T1000 (cell line): ENCODE data around the gene SLC16A12.
"Not testable (repeated sequence)": the region's sequence is repeated elsewhere in the genome, so short reads cannot be mapped to it uniquely, and the experiment has no call there.

Experiments
- DNase-seq: peaks from one replicate; lab custom pipeline; 2025; ENCODE audit warnings: mixed read lengths; lab: John Stamatoyannopoulos, UW

SLC16A12 gene

GRCh38 chr10:89414879-89415821 lies 120.2 kb downstream of the SLC16A12 start:
- peak; percentile 46 for DNase-seq

DNA sequence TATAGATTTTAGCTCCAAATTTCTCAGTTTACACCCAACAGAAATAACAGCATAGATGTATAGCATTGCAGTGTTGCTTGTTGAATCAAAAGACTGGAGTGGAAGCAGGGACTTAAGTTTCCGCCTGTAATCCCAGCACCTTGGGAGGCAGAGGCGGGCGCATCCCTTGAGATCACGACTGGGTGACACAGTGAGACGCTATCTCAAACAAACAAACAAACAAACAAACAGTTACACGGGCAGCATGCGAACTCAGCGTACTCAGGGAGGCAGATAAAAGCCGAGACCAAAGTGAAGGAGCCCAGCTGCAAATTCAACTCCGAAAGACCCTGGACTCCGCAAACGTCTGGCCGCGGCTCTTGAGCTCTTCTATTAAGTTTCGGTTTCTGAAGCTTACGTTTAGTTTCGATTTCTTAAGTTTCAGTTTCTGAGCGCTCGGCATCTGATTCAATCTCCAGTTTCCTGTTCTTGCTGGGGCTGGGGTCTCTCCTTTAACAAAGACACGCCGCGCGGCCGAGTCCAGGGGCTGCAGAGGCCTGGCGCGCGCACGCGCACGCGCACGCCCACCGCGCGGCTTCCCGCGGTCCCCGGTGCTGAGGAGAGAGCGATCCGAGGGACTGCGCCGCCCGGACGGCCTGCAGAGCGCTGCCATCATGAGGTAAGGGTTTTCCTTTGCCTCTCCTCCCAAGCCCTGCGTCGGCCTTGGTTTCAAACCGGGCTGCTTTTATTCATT lies 121.1 kb downstream of the SLC16A12 start, which contains the start of gene IFIT5:
TSS of gene IFIT5 (plus strand) at position 423 of the 733 bp plus-strand sequence. CDS start at position 654, 231 bp downstream.
- DNase-seq, result peak; percentile 58

DNA sequence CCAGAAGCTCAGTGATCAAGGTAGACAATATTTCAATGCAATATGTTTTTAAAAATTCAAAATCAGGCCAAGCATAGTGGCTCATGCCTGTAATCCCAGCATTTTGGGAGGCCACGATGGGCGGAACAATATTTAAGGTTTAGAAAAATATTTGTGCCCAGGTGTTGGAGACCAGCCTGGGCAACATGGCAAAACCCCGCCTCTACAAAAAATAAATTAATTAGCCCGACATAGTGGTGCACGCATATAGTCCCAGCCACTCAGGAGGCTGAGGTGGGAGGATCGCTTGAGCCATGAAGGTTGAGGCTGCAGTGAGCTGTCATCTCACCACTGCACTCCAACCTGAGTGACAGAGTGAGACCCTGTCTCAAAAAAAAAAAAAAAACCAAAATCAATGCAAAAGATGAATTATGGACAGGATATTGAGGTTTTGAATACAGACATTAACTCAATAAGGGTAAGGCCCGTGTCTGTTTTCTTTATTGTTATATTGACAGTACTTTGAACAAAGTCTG lies 121.9 kb downstream of the SLC16A12 start:
- DNase-seq, result no peak

DNA sequence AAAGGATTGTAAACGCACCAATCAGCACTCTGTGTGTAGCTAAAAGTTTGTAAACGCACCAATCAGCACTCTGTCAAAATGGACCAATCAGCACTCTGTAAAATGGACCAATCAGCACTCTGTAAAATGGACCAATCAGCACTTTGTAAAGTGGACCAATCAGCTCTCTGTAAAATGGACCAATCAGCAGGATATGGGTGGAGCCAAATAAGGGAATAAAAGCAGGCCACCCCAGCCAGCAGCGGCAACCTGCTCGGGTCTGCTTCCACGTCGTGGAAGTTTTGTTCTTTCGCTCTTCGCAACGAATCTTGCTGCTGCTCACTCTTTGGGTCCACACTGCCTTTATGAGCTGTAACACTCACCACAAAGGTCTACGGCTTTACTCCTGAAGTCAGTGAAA lies 123.1 kb downstream of the SLC16A12 start:
- peak; percentile 18 for DNase-seq

DNA sequence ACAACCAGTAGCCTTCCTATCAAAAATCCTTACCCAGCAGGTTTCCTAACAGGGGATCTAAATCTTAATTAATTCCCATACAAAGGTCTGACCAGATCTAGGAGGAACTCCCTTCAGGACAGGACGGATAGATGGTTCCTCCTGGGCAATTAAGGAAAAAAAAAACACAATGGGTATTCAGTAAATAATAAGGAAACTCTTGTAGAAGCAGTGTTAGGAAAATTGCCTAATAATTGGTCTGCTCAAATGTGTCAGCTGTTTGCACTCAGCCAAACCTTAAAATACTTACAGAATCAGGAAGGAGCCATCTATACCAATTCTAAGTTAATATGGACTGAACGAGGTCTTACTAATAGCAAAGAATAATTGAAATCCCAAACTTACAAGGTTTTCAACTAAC lies 124.3 kb downstream of the SLC16A12 start:
- not testable (repeated sequence) for DNase-seq

- DNase-seq, result not testable (repeated sequence)
Measured at GRCh38 chr10:89410551-89410950, 124.8 kb downstream of the SLC16A12 start.

DNA sequence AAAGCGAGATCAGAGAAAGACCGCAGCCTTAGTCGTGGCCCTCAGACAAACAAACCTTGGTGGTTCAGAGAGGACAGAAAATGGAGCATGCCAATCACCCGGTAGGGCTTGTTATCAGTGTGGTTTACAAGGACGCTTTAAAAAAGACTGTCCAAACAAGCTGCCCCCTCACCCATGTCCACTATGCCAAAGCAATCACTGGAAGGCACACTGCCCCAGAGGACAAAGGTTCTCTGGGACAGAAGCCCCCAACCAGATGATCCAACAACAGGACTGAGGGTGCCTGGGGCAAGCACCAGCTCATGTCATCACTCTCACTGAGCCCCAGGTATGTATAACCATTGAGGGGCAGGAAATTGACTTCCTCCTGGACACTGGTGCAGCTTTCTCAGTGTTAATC lies 126.1 kb downstream of the SLC16A12 start:
- not testable (repeated sequence) for DNase-seq

DNA sequence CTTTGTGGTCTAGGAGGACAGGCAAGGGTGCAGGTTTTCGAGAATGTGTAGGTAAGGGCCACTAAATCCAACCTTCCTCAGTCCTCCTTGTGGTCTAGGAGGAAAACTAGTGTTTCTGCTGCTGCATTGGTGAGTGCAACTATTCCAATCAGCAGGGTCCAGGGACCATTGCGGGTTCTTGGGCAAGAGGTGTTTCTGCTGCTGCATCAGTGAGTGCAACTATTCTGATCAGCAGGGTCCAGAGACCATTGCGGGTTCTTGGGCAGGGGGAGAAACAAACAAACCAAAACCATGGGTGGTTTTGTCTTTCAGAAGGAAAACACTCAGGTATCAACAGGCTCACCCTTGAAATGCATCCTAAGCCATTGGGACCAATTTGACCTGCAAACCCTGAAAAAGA lies 127.6 kb downstream of the SLC16A12 start:
- DNase-seq, result not testable (repeated sequence)

DNA sequence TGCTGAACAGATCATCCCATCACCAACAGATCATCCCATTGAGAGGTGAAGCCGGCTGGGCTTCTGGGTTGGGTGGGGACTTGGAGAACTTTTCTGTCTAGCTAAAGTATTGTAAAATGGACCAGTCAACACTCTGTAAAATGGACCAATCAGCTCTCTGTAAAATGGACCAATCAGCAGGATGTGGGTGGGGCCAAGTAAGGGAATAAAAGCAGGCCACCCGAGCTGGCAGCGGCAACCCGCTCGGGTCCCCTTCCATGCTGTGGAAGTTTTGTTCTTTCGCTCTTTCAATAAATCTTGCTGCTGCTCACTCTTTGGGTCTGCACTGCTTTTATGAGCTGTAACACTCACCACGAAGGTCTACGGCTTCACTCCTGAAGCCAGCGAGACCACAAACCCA lies 129.2 kb downstream of the SLC16A12 start:
- not testable (repeated sequence) for DNase-seq

GRCh38 chr10:89404104-89405047 lies 131.0 kb downstream of the SLC16A12 start:
- DNase-seq, result no peak

GRCh38 chr10:89403043-89403442 lies 132.4 kb downstream of the SLC16A12 start:
- DNase-seq, result no peak

GRCh38 chr10:89399956-89400355 lies 135.4 kb downstream of the SLC16A12 start:
- no peak for DNase-seq

DNA sequence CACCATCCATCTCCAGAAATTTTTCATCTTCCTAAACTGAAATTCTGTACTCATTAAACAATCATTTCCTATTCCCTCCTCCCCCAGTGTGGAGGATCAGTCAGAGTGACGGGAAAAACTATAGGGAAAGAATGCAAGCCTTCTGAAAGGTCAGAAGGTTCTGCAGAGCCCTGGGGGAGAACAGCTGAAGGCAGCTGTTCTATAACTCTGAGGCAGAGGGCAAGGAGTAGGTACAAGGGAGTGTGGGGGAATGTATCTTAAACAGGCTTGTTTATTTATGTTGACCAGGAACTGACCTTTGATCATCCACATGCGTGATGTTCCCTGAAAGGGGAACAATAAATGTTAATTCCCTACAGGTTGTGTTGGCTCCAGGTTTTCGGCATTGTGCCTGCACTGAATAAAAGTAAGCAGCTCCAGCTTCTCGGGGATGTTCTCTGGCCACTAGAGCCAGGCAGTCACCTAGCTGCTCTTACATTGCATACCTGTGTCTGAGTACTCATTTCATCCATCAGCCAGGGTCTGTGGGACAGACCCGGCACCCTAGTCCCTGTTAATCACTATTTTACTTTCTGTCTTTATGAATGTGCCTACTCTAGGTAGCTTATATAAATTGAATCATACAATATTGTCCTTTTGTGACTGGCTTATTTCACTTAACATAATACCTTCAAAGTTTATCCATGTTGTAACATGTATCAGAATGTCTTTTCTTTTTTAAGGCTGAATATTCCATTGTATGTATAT lies 137.2 kb downstream of the SLC16A12 start:
- DNase-seq, result no peak

DNA sequence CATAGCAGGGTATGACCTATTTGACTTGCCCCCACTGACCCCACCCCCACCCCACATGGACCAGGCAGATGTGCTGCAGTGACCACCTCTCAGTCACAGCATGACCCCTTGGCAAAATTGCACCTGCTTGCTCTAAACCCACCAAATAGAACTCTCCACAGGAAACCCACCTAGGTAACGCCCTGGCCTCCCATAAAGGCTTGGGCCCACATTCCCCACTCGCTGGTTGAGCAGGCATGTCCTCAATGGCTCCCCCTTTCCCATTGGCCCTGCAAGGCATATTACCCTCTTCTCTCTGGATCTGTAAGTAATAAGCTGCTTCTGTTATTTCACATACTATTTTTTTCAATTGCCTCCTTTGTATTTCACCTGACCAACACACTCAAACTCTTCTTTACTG lies 140.3 kb downstream of the SLC16A12 start:
- no peak for DNase-seq

GRCh38 chr10:89393898-89394297 lies 141.5 kb downstream of the SLC16A12 start:
- DNase-seq, result no peak

DNA sequence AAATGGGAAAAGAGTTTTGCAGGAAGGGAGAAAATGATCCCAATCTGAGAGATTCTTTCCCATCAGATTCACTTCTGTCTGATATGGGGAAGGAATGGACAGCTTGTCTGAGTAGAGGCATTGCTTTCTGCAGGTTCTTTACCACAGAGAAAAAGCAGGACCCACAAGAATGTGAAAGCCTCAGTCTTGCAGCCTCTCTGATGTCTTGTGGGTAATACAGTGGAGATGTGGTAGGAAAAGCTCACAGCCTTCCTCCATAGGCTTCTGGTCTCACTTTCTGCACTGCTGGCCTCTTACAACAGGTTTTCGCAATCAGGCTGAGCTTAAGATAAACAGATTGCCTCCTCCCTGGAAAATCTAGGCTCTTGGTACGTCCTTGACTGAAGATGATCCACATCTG lies 142.4 kb downstream of the SLC16A12 start:
- no peak for DNase-seq

GRCh38 chr10:89391907-89392756 lies 143.3 kb downstream of the SLC16A12 start, which contains the start of gene IFIT1:
Gene IFIT1, plus strand, starts transcription at chr10:89392623. Its CDS starts 90 bp downstream, at chr10:89392713.
- DNase-seq, result peak; percentile 46

DNA sequence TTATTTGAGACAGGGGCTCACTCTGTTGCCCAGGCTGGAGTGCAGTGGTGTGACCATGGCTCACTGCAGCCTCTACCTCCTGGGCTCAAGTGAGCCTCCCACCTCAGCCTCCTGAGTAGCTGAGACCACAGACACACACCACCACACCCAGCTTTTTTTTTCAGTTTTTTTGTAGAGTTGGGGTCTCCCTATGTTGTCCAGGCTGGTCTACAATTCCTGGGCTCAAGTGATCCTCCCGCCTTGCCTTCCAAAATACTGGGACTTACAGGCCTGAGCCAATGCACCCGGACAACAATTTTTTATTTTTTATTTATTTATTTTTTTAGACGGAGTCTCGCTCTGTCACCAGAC lies 144.2 kb downstream of the SLC16A12 start:
- DNase-seq, result not testable (repeated sequence)

DNA sequence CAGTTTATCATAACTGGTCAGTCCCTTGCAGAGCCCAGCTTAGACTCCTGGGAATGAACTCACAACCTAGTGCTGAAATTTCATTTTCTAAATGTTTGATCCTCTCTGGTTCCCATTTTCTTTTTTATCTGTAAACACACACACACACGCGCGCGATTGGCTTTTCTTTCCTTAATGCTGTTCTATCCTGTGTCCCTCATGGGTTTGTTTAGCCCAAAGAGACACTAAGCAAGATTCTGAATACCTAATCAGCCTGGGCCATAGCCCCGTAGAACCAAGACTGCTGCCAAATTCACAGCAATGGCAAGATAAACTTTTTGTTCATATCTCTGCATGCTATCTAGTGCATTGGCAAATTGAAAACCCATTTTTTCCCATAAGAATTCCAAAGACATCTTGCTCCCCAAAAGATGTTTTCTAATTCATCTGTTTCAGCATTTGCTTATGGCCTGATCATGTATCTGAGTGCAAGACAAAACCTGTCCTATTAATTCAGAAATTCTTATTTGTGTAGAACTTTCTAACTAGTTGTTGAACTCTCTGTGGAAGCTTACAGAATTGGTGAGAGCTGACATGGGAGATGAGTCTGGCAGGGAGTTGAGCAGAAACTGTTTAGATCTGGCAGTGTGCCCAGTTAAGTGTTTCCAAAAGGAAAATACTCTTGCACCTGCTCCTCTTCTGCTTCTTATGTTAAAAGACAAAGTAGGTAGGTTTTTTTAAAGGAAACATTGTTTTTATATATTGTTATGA lies 144.7 kb downstream of the SLC16A12 start:
- no peak for DNase-seq
